WTC11 (cell line): Measurements from ENCODE around the gene RBM48. TPM values are rescaled to one million over a fixed set of nuclear protein-coding genes. Genes with fewer than 3 reads are reported as not detected.

ENCODE experiments used
- ATAC-seq: fragments of 200-7000 bp; cut with Tn5 transposase; 2 replicates; pipeline ENCODE4 v1.10.0; 2021; ENCODE audit warnings: mild to moderate bottlenecking, moderate library complexity
- CTCF ChIA-PET: fragments of 300-600 bp; sonication (Branson Sonifier 250); formaldehyde crosslinking; loops from one replicate; lab custom pipeline; 2021; ENCODE audit warnings: antibody characterized with exemption; lab: Charles Lee
- POLR2A ChIA-PET: fragments of 350-600 bp; sonication (Branson Sonifier 250); formaldehyde crosslinking; loops from one replicate; lab custom pipeline; 2021; ENCODE audit warnings: antibody characterized with exemption; lab: Charles Lee
- DNase-seq: peaks from one replicate; pipeline ENCODE4 v3.0.0; 2021; ENCODE audit warnings: low spot score
- H3K27ac Mint-ChIP-seq: 2 replicates; pipeline ENCODE4 v1.8.0; 2021; ENCODE audit warnings: mixed read lengths
- H3K27me3 Mint-ChIP-seq: 2 replicates; pipeline ENCODE4 v1.8.0; 2021; ENCODE audit warnings: low read depth, mild to moderate bottlenecking, moderate library complexity, mixed read lengths
- H3K36me3 Mint-ChIP-seq: 2 replicates; pipeline ENCODE4 v1.8.0; 2021; ENCODE audit warnings: mixed read lengths
- H3K4me1 Mint-ChIP-seq: 2 replicates; pipeline ENCODE4 v1.8.0; 2022; ENCODE audit warnings: mixed read lengths
- H3K4me3 Mint-ChIP-seq: 2 replicates; pipeline ENCODE4 v1.8.0; 2021; ENCODE audit warnings: mild to moderate bottlenecking, moderate library complexity, mixed read lengths
- H3K9me3 Mint-ChIP-seq: 2 replicates; pipeline ENCODE4 v1.8.0; 2021; ENCODE audit warnings: mixed read lengths
- CREM ChIP-seq: sonication (generic); formaldehyde crosslinking; IDR thresholded peaks from 2 replicates; pipeline ENCODE4 v1.8.1; 2022; ENCODE audit warnings: mild to moderate bottlenecking, missing genetic modification reagents, moderate library complexity
- GTF2I ChIP-seq: fragments of 250-450 bp; sonication (Bioruptor Pico); conservative IDR thresholded peaks from 2 replicates; pipeline ENCODE4 v1.4.0; 2021; ENCODE audit warnings: mild to moderate bottlenecking
- HMGA2 ChIP-seq: fragments of 250-450 bp; sonication (Bioruptor Pico); IDR thresholded peaks from 2 replicates; pipeline ENCODE4 v1.4.0; 2021; ENCODE audit warnings: mild to moderate bottlenecking, moderate library complexity
- JUN ChIP-seq: sonication (generic); formaldehyde crosslinking; IDR thresholded peaks from 2 replicates; pipeline ENCODE4 v1.8.0; 2023; ENCODE audit warnings: mild to moderate bottlenecking, missing genetic modification reagents
- KAT7 ChIP-seq: sonication (generic); formaldehyde crosslinking; IDR thresholded peaks from 2 replicates; pipeline ENCODE4 v1.8.1; 2023; ENCODE audit warnings: missing genetic modification reagents, mild to moderate bottlenecking, borderline replicate concordance
- NR1H2 ChIP-seq: sonication (generic); formaldehyde crosslinking; IDR thresholded peaks from 2 replicates; pipeline ENCODE4 v1.9.0; 2021; ENCODE audit warnings: mild to moderate bottlenecking, moderate library complexity, missing genetic modification reagents
- NR2C2 ChIP-seq: sonication (generic); formaldehyde crosslinking; IDR thresholded peaks from 2 replicates; pipeline ENCODE4 v1.8.0; 2022; ENCODE audit warnings: mild to moderate bottlenecking, missing genetic modification reagents
- ZNF416 ChIP-seq: fragments of 250-450 bp; sonication (Bioruptor Pico); IDR thresholded peaks from 2 replicates; pipeline ENCODE4 v1.9.0; 2021; ENCODE audit warnings: mild to moderate bottlenecking, inconsistent platforms
- total RNA-seq: library from RNA; stranded (reverse); gene quantifications from 3 replicates; pipeline ENCODE4 v1.2.3, GENCODE V29; 2021
- TF ChIP-seq, protein P1 (sequence below): fragments of 200-600 bp; IDR thresholded peaks from 2 replicates; pipeline ENCODE4 v1.8.0; 2022; ENCODE audit warnings: antibody characterized with exemption
- TF ChIP-seq, protein P2 (sequence below): sonication (generic); formaldehyde crosslinking; IDR thresholded peaks from 2 replicates; pipeline ENCODE4 v1.8.1; 2022; ENCODE audit warnings: missing genetic modification reagents, borderline replicate concordance
- TF ChIP-seq, protein P3 (sequence below): sonication (generic); formaldehyde crosslinking; IDR thresholded peaks from 2 replicates; pipeline ENCODE4 v1.8.1; 2023; ENCODE audit warnings: mild to moderate bottlenecking, missing genetic modification reagents, moderate library complexity
- TF ChIP-seq, protein P4 (sequence below): sonication (generic); formaldehyde crosslinking; IDR thresholded peaks from 2 replicates; pipeline ENCODE4 v1.8.0; 2022; ENCODE audit warnings: missing genetic modification reagents
- TF ChIP-seq, protein P5 (sequence below): sonication (generic); formaldehyde crosslinking; conservative IDR thresholded peaks from 2 replicates; pipeline ENCODE4 v1.8.1; 2023; ENCODE audit warnings: mild to moderate bottlenecking, low read depth, missing genetic modification reagents, moderate library complexity
- TF ChIP-seq, protein P6 (sequence below): sonication (generic); formaldehyde crosslinking; IDR thresholded peaks from 2 replicates; pipeline ENCODE4 v1.8.0; 2022; ENCODE audit warnings: mild to moderate bottlenecking, missing genetic modification reagents
- TF ChIP-seq, protein P7 (sequence below): sonication (generic); formaldehyde crosslinking; IDR thresholded peaks from 2 replicates; pipeline ENCODE4 v1.8.1; 2023; ENCODE audit warnings: mild to moderate bottlenecking, missing genetic modification reagents

The RBM48 gene
- total RNA-seq, 1 experiment from 2014 or later: 8.0 TPM

DNA sequence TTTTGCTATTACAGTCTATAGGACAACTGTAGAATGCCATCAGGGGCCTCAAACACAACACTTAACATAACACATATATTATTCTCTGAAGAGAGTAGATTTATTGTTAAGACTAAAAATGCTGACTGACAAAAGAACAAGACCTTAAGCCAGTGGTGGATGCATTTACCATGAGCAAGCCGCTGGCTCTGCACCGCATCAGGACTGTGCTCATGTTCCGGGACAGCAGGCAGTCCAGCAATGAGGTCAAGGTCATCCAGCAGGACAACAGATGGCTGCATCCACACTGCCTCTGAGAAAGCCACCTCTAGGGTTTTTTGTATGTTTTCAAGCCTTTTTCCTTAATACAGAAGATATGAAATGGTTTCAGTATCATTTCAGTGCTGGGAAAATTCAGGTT is 24.0 kb upstream of the RBM48 start (continued):
- TF ChIP-seq, protein P1, sequence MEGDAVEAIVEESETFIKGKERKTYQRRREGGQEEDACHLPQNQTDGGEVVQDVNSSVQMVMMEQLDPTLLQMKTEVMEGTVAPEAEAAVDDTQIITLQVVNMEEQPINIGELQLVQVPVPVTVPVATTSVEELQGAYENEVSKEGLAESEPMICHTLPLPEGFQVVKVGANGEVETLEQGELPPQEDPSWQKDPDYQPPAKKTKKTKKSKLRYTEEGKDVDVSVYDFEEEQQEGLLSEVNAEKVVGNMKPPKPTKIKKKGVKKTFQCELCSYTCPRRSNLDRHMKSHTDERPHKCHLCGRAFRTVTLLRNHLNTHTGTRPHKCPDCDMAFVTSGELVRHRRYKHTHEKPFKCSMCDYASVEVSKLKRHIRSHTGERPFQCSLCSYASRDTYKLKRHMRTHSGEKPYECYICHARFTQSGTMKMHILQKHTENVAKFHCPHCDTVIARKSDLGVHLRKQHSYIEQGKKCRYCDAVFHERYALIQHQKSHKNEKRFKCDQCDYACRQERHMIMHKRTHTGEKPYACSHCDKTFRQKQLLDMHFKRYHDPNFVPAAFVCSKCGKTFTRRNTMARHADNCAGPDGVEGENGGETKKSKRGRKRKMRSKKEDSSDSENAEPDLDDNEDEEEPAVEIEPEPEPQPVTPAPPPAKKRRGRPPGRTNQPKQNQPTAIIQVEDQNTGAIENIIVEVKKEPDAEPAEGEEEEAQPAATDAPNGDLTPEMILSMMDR: no peak
- TF ChIP-seq, protein P2, sequence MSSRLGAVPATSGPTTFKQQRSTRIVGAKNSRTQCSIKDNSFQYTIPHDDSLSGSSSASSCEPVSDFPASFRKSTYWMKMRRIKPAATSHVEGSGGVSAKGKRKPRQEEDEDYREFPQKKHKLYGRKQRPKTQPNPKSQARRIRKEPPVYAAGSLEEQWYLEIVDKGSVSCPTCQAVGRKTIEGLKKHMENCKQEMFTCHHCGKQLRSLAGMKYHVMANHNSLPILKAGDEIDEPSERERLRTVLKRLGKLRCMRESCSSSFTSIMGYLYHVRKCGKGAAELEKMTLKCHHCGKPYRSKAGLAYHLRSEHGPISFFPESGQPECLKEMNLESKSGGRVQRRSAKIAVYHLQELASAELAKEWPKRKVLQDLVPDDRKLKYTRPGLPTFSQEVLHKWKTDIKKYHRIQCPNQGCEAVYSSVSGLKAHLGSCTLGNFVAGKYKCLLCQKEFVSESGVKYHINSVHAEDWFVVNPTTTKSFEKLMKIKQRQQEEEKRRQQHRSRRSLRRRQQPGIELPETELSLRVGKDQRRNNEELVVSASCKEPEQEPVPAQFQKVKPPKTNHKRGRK (CRISPR knock-in tag): no peak
- TF ChIP-seq JUN: no peak
- TF ChIP-seq ZNF416 (CRISPR knock-in tag): no peak
- TF ChIP-seq NR1H2 (CRISPR knock-in tag): no peak
- TF ChIP-seq, protein P3, sequence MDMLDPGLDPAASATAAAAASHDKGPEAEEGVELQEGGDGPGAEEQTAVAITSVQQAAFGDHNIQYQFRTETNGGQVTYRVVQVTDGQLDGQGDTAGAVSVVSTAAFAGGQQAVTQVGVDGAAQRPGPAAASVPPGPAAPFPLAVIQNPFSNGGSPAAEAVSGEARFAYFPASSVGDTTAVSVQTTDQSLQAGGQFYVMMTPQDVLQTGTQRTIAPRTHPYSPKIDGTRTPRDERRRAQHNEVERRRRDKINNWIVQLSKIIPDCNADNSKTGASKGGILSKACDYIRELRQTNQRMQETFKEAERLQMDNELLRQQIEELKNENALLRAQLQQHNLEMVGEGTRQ (CRISPR knock-in tag): no peak

DNA sequence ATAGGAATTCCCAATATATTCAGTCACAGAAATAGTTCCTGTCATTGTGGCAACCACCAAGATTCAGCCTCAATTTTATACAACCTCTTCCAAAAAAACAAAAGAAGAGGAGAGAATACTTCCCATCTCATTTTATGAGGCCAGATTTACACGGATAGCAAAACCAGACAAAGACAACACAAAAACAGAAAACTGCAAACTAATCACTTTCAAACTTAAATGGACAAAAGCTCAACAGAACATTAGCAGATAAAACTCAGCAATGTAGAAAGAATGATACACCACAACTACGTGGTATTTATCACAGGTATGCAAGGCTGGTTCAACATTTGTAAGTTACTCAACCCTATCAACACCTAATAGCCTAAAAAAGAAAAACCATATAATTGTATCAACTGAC is 22.2 kb upstream of the RBM48 start:
- Mint-ChIP-seq H3K36me3 (peaks cover 19% of the 10 kb centered on the region), H3K27me3 (no peaks in the 10 kb centered on the region), H3K9me3 (no peaks in the 10 kb centered on the region), H3K4me1 (no peaks in the 10 kb centered on the region), H3K4me3 (no peak overlapping the region), H3K27ac (no peak overlapping the region)
- TF ChIP-seq, protein P4, sequence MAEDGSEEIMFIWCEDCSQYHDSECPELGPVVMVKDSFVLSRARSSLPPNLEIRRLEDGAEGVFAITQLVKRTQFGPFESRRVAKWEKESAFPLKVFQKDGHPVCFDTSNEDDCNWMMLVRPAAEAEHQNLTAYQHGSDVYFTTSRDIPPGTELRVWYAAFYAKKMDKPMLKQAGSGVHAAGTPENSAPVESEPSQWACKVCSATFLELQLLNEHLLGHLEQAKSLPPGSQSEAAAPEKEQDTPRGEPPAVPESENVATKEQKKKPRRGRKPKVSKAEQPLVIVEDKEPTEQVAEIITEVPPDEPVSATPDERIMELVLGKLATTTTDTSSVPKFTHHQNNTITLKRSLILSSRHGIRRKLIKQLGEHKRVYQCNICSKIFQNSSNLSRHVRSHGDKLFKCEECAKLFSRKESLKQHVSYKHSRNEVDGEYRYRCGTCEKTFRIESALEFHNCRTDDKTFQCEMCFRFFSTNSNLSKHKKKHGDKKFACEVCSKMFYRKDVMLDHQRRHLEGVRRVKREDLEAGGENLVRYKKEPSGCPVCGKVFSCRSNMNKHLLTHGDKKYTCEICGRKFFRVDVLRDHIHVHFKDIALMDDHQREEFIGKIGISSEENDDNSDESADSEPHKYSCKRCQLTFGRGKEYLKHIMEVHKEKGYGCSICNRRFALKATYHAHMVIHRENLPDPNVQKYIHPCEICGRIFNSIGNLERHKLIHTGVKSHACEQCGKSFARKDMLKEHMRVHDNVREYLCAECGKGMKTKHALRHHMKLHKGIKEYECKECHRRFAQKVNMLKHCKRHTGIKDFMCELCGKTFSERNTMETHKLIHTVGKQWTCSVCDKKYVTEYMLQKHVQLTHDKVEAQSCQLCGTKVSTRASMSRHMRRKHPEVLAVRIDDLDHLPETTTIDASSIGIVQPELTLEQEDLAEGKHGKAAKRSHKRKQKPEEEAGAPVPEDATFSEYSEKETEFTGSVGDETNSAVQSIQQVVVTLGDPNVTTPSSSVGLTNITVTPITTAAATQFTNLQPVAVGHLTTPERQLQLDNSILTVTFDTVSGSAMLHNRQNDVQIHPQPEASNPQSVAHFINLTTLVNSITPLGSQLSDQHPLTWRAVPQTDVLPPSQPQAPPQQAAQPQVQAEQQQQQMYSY: no peak
- TF ChIP-seq, protein P5, sequence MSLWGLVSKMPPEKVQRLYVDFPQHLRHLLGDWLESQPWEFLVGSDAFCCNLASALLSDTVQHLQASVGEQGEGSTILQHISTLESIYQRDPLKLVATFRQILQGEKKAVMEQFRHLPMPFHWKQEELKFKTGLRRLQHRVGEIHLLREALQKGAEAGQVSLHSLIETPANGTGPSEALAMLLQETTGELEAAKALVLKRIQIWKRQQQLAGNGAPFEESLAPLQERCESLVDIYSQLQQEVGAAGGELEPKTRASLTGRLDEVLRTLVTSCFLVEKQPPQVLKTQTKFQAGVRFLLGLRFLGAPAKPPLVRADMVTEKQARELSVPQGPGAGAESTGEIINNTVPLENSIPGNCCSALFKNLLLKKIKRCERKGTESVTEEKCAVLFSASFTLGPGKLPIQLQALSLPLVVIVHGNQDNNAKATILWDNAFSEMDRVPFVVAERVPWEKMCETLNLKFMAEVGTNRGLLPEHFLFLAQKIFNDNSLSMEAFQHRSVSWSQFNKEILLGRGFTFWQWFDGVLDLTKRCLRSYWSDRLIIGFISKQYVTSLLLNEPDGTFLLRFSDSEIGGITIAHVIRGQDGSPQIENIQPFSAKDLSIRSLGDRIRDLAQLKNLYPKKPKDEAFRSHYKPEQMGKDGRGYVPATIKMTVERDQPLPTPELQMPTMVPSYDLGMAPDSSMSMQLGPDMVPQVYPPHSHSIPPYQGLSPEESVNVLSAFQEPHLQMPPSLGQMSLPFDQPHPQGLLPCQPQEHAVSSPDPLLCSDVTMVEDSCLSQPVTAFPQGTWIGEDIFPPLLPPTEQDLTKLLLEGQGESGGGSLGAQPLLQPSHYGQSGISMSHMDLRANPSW: no peak
- TF ChIP-seq, protein P6, sequence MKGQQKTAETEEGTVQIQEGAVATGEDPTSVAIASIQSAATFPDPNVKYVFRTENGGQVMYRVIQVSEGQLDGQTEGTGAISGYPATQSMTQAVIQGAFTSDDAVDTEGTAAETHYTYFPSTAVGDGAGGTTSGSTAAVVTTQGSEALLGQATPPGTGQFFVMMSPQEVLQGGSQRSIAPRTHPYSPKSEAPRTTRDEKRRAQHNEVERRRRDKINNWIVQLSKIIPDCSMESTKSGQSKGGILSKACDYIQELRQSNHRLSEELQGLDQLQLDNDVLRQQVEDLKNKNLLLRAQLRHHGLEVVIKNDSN (CRISPR knock-in tag): no peak
- no peak for TF ChIP-seq CREM (CRISPR knock-in tag)
- no peak for TF ChIP-seq NR2C2
- no peak for TF ChIP-seq HMGA2 (CRISPR knock-in tag)
- TF ChIP-seq GTF2I (CRISPR knock-in tag): no peak
- no peak for TF ChIP-seq KAT7 (CRISPR knock-in tag)
- TF ChIP-seq, protein P7, sequence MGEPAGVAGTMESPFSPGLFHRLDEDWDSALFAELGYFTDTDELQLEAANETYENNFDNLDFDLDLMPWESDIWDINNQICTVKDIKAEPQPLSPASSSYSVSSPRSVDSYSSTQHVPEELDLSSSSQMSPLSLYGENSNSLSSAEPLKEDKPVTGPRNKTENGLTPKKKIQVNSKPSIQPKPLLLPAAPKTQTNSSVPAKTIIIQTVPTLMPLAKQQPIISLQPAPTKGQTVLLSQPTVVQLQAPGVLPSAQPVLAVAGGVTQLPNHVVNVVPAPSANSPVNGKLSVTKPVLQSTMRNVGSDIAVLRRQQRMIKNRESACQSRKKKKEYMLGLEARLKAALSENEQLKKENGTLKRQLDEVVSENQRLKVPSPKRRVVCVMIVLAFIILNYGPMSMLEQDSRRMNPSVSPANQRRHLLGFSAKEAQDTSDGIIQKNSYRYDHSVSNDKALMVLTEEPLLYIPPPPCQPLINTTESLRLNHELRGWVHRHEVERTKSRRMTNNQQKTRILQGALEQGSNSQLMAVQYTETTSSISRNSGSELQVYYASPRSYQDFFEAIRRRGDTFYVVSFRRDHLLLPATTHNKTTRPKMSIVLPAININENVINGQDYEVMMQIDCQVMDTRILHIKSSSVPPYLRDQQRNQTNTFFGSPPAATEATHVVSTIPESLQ: no peak
- ChIA-PET POLR2A (no interaction called here), CTCF (interaction anchor here (1.3 kb wide), 1 partner anchor 22 kb away, joined by 3 read pairs; the partner anchor contains the start of gene RBM48)
- ATAC-seq (no peak), DNase-seq (no peak)
